HepG2 (cell line): Measurements from ENCODE around the gene C2orf92. TPM values are rescaled to one million over a fixed set of nuclear protein-coding genes. Genes with fewer than 3 reads are reported as not detected.

Experiments
- ATAC-seq: fragments of 200-7000 bp; cut with Tn5 transposase; 3 replicates; pipeline ENCODE4 v1.9.1; 2020; ENCODE audit warnings: mild to moderate bottlenecking, moderate library complexity
- BruUV-seq: library from RNA; stranded (reverse); fragments of 400-500 nt; replicated peaks from 2 replicates; lab custom pipeline; 2021; lab: Mats Ljungman, UMichigan
- CTCF ChIA-PET: fragments of 300-600 bp; formaldehyde crosslinking; extraction: SDS; loops from one replicate; lab custom pipeline; 2021; ENCODE audit warnings: low total read pairs, inconsistent platforms, low intra/inter-chr PET ratio; lab: Yijun Ruan, JAX
- POLR2A ChIA-PET: fragments of 350-600 bp; sonication (Branson Sonifier 250); formaldehyde crosslinking; loops from one replicate; lab custom pipeline; 2020; ENCODE audit warnings: antibody characterized with exemption, inconsistent platforms; lab: Yijun Ruan, JAX
- DNase-seq: peaks from one replicate; pipeline ENCODE4 v3.0.0-alpha.2; 2015; ENCODE audit warnings: low spot score
- FAIRE-seq: peaks from 3 replicates; lab custom pipeline; 2011; peaks lifted over from hg19 to GRCh38; lab: Jason Lieb, UNC
- H2AFZ ChIP-seq: one replicate; pipeline ENCODE4 v1.6.1; 2011; ENCODE audit warnings: low read length, inconsistent platforms
- H3K27ac ChIP-seq: fragments of 300-600 bp; 3 replicates; pipeline ENCODE4 v1.8.0; 2011; ENCODE audit warnings: mixed run types, mild to moderate bottlenecking, mixed read lengths, low read length, inconsistent platforms; ENCODE audit not compliant: insufficient read depth; ENCODE audit errors: extremely low read length
- H3K27me3 ChIP-seq, 2 experiments: fragments of 200-600 bp in 1 of 2; 2 replicates in 1 of 2; 3 replicates in 1 of 2; pipeline versions ENCODE4 v1.6.0 to v1.8.0; 2011; ENCODE audit warnings: low read length in 2 of 2, mild to moderate bottlenecking in 2 of 2, moderate library complexity in 2 of 2, inconsistent platforms in 1 of 2; ENCODE audit not compliant: insufficient read depth in 2 of 2, control insufficient read depth in 1 of 2
- H3K36me3 ChIP-seq, 2 experiments: fragments of 200-600 bp in 1 of 2; replicated peaks in 1 of 2; 2 replicates in 1 of 2; 3 replicates in 1 of 2; pipeline versions ENCODE4 v1.5.1 to v1.8.0; 2011; ENCODE audit warnings: low read length in 2 of 2, inconsistent platforms in 1 of 2; ENCODE audit not compliant: insufficient read depth in 2 of 2, control insufficient read depth in 1 of 2
- H3K4me1 ChIP-seq: 2 replicates; pipeline ENCODE4 v1.5.1; 2012; ENCODE audit warnings: low read length, inconsistent platforms; ENCODE audit not compliant: insufficient read depth
- H3K4me2 ChIP-seq: 2 replicates; pipeline ENCODE4 v1.6.0; 2011; ENCODE audit warnings: low read depth, low read length, inconsistent platforms
- H3K4me3 ChIP-seq, 3 experiments: fragments of 200-600 bp in 1 of 3; sonication (generic), shearing (Covaris generic) in 1 of 3; replicated peaks in 1 of 3; 2 replicates each; pipeline ENCODE4 v1.5.1; 2011 to 2016; ENCODE audit warnings: low read length in 3 of 3, inconsistent platforms in 2 of 3, low read depth in 2 of 3, mild to moderate bottlenecking in 2 of 3, control low read depth in 1 of 3, mixed read lengths in 1 of 3; ENCODE audit not compliant: insufficient read depth in 1 of 3
- H3K79me2 ChIP-seq: one replicate; pipeline ENCODE4 v1.6.1; 2011; ENCODE audit warnings: low read length, inconsistent platforms; ENCODE audit not compliant: insufficient read depth
- H3K9ac ChIP-seq: 2 replicates; pipeline ENCODE4 v1.6.0; 2011; ENCODE audit warnings: mild to moderate bottlenecking, low read depth, low read length, inconsistent platforms; ENCODE audit not compliant: insufficient read depth
- H3K9me3 ChIP-seq: 2 replicates; pipeline ENCODE4 v1.5.1; 2012; ENCODE audit warnings: mild to moderate bottlenecking, low read length
- H4K20me1 ChIP-seq: 2 replicates; pipeline ENCODE4 v1.6.0; 2011; ENCODE audit warnings: inconsistent platforms, mild to moderate bottlenecking, low read length, moderate library complexity; ENCODE audit not compliant: insufficient read depth
- ADNP ChIP-seq: sonication (generic); formaldehyde crosslinking; IDR thresholded peaks from 2 replicates; pipeline ENCODE4 v1.4.0; 2020; ENCODE audit warnings: missing genetic modification reagents
- BORCS8-MEF2B ChIP-seq: sonication (generic); formaldehyde crosslinking; IDR thresholded peaks from 2 replicates; pipeline ENCODE4 v1.8.0; 2022; ENCODE audit warnings: mild to moderate bottlenecking, missing genetic modification reagents
- CENPT ChIP-seq: sonication (generic); formaldehyde crosslinking; IDR thresholded peaks from 2 replicates; pipeline ENCODE4 v1.8.0; 2022; ENCODE audit warnings: low read depth, mild to moderate bottlenecking, moderate library complexity, missing genetic modification reagents
- DR1 ChIP-seq: sonication (generic); formaldehyde crosslinking; IDR thresholded peaks from 2 replicates; pipeline ENCODE4 v1.8.0; 2021; ENCODE audit warnings: mild to moderate bottlenecking, missing genetic modification reagents, inconsistent platforms
- HNRNPH1 ChIP-seq: fragments of 200-400 bp; formaldehyde crosslinking; optimal IDR thresholded peaks from 2 replicates; pipeline ENCODE3; 2017; ENCODE audit warnings: mild to moderate bottlenecking, low read depth, low read length
- MXI1 ChIP-seq: IDR thresholded peaks from 3 replicates; pipeline ENCODE4 v1.6.1; 2012; ENCODE audit warnings: low read depth, low read length, inconsistent platforms, borderline replicate concordance
- NFYB ChIP-seq: sonication (generic); formaldehyde crosslinking; IDR thresholded peaks from 2 replicates; pipeline ENCODE4 v1.4.0; 2020; ENCODE audit warnings: missing genetic modification reagents
- PHF20 ChIP-seq: sonication (generic); formaldehyde crosslinking; IDR thresholded peaks from 2 replicates; pipeline ENCODE4 v1.5.0; 2020; ENCODE audit warnings: mild to moderate bottlenecking, missing genetic modification reagents
- STAT6 ChIP-seq: sonication (generic); formaldehyde crosslinking; IDR thresholded peaks from 2 replicates; pipeline ENCODE4 v1.4.0; 2020; ENCODE audit warnings: missing genetic modification reagents, mild to moderate bottlenecking, borderline replicate concordance
- ZBTB14 ChIP-seq: sonication (generic); formaldehyde crosslinking; IDR thresholded peaks from 2 replicates; pipeline ENCODE4 v1.4.0; 2020; ENCODE audit warnings: missing genetic modification reagents
- ZNF343 ChIP-seq: sonication (generic); formaldehyde crosslinking; IDR thresholded peaks from 2 replicates; pipeline ENCODE4 v1.4.0; 2020; ENCODE audit warnings: mild to moderate bottlenecking, missing genetic modification reagents
- ZNF354B ChIP-seq: sonication (generic); formaldehyde crosslinking; IDR thresholded peaks from 2 replicates; pipeline ENCODE4 v1.8.0; 2022; ENCODE audit warnings: mild to moderate bottlenecking, missing genetic modification reagents
- ZNF382 ChIP-seq: sonication (generic); formaldehyde crosslinking; IDR thresholded peaks from 2 replicates; pipeline ENCODE4 v1.5.0; 2020; ENCODE audit warnings: missing genetic modification reagents, mild to moderate bottlenecking, borderline replicate concordance
- ZNF569 ChIP-seq: sonication (generic); formaldehyde crosslinking; IDR thresholded peaks from 2 replicates; pipeline ENCODE4 v1.5.0; 2020; ENCODE audit warnings: mild to moderate bottlenecking, missing genetic modification reagents, moderate library complexity, borderline replicate concordance
- WGBS: methylation state at CpG from one replicate; pipeline ENCODE4 v1.1.6; 2017; ENCODE audit warnings: low lambda C conversion rate; 5-methylcytosine and 5-hydroxymethylcytosine counted together
- in situ Hi-C: cut with HindIII; loops from 2 replicates; pipeline ENCODE4 v1.10.0; 2017; ENCODE audit warnings: low pct_unique_long_range_greater_than_20kb; ENCODE audit not compliant: extremely low pct_ligation_motif_present
- intact Hi-C: fragments of 100-400 bp; cut with micrococcal nuclease; formaldehyde crosslinking; loops from one replicate; pipeline ENCODE4 v1.10.0; 2022; ENCODE audit not compliant: unreplicated experiment
- polyA plus RNA-seq, 8 experiments: library from polyadenylated mRNA; depleted of rRNA in 3 of 8; stranded (reverse) in 7 of 8; unstranded in 1 of 8; fragments of >200 nt; fragmentation: Illumina TruSeq in 4 of 8; extraction: Trizol in 4 of 8; gene quantifications; 2 replicates each; pipeline versions ENCODE4 v1.2.1 to v1.2.3, GENCODE V29; 2011 to 2016; ENCODE audit warnings: low read depth in 4 of 8, missing spikeins in 1 of 8, mixed read lengths in 1 of 8; ENCODE audit not compliant: insufficient read depth in 1 of 8
- total RNA-seq, 5 experiments: library from RNA; depleted of rRNA; stranded (reverse); fragments of >200 nt; fragmentation: Illumina TruSeq; extraction: Trizol; gene quantifications; 2 replicates each; pipeline ENCODE4 v1.2.3, GENCODE V29; 2016; ENCODE audit warnings: low read depth in 1 of 5

The C2orf92 gene
- total and polyA plus RNA-seq, 2 of the 13 experiments (the other 11 are each of a cell fraction or from before 2014, with no cell fraction given): 4.9 to 5.0 TPM

GRCh38 chr2:97673182-97673914, 3.8 kb downstream of the C2orf92 start:
- Histone ChIP-seq H4K20me1 (no peaks in the 10 kb centered on the region), H3K4me2 (no peak overlapping the region), H3K36me3 (peaks cover 0 to under 1% of the 10 kb centered on the region in 2 experiments; a peak in 1 of 5 replicates), H3K27me3 (no peaks in the 10 kb centered on the region), H2AFZ (no peak overlapping the region), H3K4me3 (no peak overlapping the region), H3K4me1 (no peaks in the 10 kb centered on the region), H3K9me3 (no peaks in the 10 kb centered on the region), H3K27ac (no peak overlapping the region), H3K79me2 (no peaks in the 10 kb centered on the region), H3K9ac (no peak overlapping the region)
- no peak for FAIRE-seq
- no TSS peak for BruUV-seq
- CTCF ChIA-PET: no interaction called here
- no peak for DNase-seq
- in situ Hi-C loops (loop anchor here (25.0 kb wide), 1 partner anchor 1611 kb away; no protein-coding TSS in a partner anchor), intact Hi-C loops (no loop called here)
- peak; percentile 20; the same call in 1 of the 3 replicates for ATAC-seq
- 0 out of 2 replicates have a peak, but pooled peaks have one; percentile 24 for TF ChIP-seq ZNF354B (CRISPR knock-in tag)
- TF ChIP-seq CENPT: no peak
- WGBS: 56% methylated on average over 9 of the region's 9 CpGs
- POLR2A ChIA-PET: interaction anchor here (1.3 kb wide), 1 partner anchor 11 kb away, joined by 4 read pairs; no protein-coding TSS in a partner anchor

- FAIRE-seq: no peak
- no peak overlapping the region for H3K27ac ChIP-seq
- H3K36me3 ChIP-seq: no peaks in the 10 kb centered on the region
- no peak overlapping the region for H3K4me3 ChIP-seq
- ATAC-seq: no peak
- DNase-seq: no peak
- no peaks in the 10 kb centered on the region for H3K9me3 ChIP-seq
- in situ Hi-C loops: loop anchor here (25.0 kb wide), 1 partner anchor 1612 kb away; no protein-coding TSS in a partner anchor
- intact Hi-C loops: no loop called here
- no peaks in the 10 kb centered on the region for H3K27me3 ChIP-seq
- H3K4me1 ChIP-seq: no peaks in the 10 kb centered on the region
- no TSS peak for BruUV-seq
- no peaks in the 10 kb centered on the region for H3K79me2 ChIP-seq
- no peak overlapping the region for H3K4me2 ChIP-seq
- ChIA-PET POLR2A (no interaction called here), CTCF (no interaction called here)
- H3K9ac ChIP-seq: no peak overlapping the region
- no peak overlapping the region for H2AFZ ChIP-seq
- no peaks in the 10 kb centered on the region for H4K20me1 ChIP-seq
- WGBS: 62% methylated on average over 8 of the region's 8 CpGs
- TF ChIP-seq ZNF343 (no peak), MXI1 (no peak), PHF20 (CRISPR knock-in tag) (no peak), DR1 (CRISPR knock-in tag) (no peak), STAT6 (CRISPR knock-in tag) (no peak), ZNF382 (no peak), ZNF569 (CRISPR knock-in tag) (no peak), BORCS8-MEF2B (CRISPR knock-in tag) (no peak), ZBTB14 (CRISPR knock-in tag) (no peak), HNRNPH1 (no peak), NFYB (CRISPR knock-in tag) (no peak), ADNP (CRISPR knock-in tag) (no peak)
These were observed 4.4 kb downstream of the C2orf92 start for GRCh38 chr2:97673915-97674283.
